Loucy (cell line): Measurements from ENCODE around the gene ADAT3.

ENCODE experiments used
- EZH2phosphoT487 ChIP-seq: fragments of 200-600 bp; IDR thresholded peaks from 2 replicates; pipeline ENCODE4 v1.6.1; 2018; ENCODE audit warnings: antibody characterized with exemption, mild to moderate bottlenecking, moderate library complexity, borderline replicate concordance
- TF ChIP-seq, protein P1 (sequence below): fragments of 200-600 bp; sonication (generic); conservative IDR thresholded peaks from 2 replicates; pipeline ENCODE4 v1.5.1; 2014; ENCODE audit warnings: mild to moderate bottlenecking, antibody characterized with exemption, low read length

DNA sequence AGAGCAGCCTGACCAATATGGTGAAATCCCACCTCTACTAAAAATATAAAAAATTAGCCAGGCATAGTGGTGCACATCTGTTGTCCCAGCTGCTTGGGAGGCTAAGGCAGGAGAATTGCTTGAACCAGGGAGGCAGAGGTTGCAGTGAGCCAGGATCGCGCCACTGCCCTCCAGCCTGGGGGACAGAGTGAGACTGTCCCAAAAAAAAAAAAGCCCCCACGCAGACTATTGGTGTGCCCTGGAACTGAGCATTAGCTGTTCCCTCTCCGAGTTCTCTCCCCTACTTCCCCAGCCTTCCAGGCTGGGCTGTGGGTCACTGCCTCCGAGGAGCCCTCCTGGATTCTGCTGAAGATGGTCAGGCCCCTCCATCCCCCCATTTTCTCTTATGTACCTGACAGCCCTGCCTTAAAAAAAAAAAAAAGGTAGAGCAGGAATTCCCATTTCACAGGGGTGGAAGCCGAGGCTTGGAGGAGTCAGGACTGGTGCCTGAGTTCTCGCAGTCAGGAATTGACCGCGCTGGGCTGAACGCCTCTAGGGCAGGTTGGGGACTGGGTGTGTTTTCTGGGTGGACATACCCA lies 1.9 kb downstream of the ADAT3 start:
- TF ChIP-seq, protein P1, sequence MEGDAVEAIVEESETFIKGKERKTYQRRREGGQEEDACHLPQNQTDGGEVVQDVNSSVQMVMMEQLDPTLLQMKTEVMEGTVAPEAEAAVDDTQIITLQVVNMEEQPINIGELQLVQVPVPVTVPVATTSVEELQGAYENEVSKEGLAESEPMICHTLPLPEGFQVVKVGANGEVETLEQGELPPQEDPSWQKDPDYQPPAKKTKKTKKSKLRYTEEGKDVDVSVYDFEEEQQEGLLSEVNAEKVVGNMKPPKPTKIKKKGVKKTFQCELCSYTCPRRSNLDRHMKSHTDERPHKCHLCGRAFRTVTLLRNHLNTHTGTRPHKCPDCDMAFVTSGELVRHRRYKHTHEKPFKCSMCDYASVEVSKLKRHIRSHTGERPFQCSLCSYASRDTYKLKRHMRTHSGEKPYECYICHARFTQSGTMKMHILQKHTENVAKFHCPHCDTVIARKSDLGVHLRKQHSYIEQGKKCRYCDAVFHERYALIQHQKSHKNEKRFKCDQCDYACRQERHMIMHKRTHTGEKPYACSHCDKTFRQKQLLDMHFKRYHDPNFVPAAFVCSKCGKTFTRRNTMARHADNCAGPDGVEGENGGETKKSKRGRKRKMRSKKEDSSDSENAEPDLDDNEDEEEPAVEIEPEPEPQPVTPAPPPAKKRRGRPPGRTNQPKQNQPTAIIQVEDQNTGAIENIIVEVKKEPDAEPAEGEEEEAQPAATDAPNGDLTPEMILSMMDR, result no peak
- TF ChIP-seq EZH2phosphoT487, result no peak
